Esophagus muscularis mucosa (tissue), 4 donors: ENCODE results near the gene CEP170B.

Experiments used
- CTCF ChIP-seq, 3 experiments: fragments of 200-600 bp in 2 of 3; fragments of 450-650 bp in 1 of 3; sonication (generic) in 2 of 3; IDR thresholded peaks; one replicate each; pipeline ENCODE4 v1.5.1; 2017 to 2019; ENCODE audit warnings: antibody characterized with exemption in 3 of 3, mild to moderate bottlenecking in 2 of 3, moderate library complexity in 1 of 3
- EP300 ChIP-seq: sonication (generic); formaldehyde crosslinking; IDR thresholded peaks from one replicate; pipeline ENCODE4 v1.6.1; 2017; ENCODE audit warnings: antibody characterized with exemption
- POLR2A ChIP-seq: fragments of 450-650 bp; IDR thresholded peaks from one replicate; pipeline ENCODE4 v1.6.1; 2017; ENCODE audit warnings: antibody characterized with exemption, moderate library complexity, mild to moderate bottlenecking, low read depth
- POLR2AphosphoS5 ChIP-seq, 2 donors: sonication (generic); formaldehyde crosslinking; IDR thresholded peaks; one replicate each; pipeline ENCODE4 v1.6.1; 2017; ENCODE audit warnings: antibody characterized with exemption in 2 of 2

- TF ChIP-seq CTCF (IDR thresholded peaks at IDR 0.05) (no peak), POLR2A (no peak), POLR2AphosphoS5 (IDR thresholded peaks at IDR 0.05) (no peak), EP300 (no peak)
Observed at GRCh38 chr14:104917993-104918392, 52.9 kb downstream of the CEP170B start.
